Myometrial cell (primary cell): ENCODE measurements around the gene DDRGK1. TPM values are rescaled to one million over a fixed set of nuclear protein-coding genes. Genes with fewer than 3 reads are reported as not detected.

Experiments used
- total RNA-seq: library from RNA; depleted of rRNA; stranded (reverse); fragments of >200 nt; gene quantifications from 2 replicates; pipeline ENCODE4 v1.2.3, GENCODE V29; 2015

The DDRGK1 gene
- total RNA-seq, result 58.3 and 64.3 TPM in 2 replicates

DNA sequence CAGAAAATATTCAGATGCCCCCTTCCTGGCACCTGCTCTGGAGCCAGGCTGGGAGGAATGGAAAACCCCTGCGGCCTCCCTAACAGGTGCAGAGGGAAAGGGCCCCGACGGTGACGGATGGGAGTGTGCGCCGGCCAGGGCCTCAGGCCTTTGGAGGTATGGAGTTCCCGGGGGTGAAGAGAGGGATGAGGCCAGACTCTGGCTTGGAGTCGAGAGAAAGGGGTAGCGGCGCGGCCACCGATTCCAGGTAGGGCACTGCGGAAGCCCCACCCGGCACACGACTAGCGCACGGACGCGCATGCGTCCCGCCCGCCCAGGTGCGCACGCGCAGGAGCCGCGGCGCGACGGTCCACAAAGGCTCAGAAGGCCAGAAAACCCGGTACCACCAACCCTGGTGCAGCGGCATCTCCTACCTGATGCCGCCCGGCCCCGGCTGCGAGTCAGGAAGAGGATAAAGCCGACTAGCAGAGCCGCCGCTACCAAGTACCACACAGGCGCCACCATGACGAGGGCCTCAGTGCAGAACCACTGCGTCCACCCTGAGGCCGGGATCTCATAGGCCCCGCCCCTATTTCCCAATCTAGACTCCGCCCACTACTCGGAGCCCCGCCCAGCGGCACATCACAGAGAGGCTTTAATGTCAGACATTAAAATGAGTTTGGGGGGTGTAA is at the start of gene DDRGK1:
DDRGK1 (minus strand) TSS at position 559 of the 671 bp plus-strand sequence; CDS start at position 504, 55 bp downstream.

DNA sequence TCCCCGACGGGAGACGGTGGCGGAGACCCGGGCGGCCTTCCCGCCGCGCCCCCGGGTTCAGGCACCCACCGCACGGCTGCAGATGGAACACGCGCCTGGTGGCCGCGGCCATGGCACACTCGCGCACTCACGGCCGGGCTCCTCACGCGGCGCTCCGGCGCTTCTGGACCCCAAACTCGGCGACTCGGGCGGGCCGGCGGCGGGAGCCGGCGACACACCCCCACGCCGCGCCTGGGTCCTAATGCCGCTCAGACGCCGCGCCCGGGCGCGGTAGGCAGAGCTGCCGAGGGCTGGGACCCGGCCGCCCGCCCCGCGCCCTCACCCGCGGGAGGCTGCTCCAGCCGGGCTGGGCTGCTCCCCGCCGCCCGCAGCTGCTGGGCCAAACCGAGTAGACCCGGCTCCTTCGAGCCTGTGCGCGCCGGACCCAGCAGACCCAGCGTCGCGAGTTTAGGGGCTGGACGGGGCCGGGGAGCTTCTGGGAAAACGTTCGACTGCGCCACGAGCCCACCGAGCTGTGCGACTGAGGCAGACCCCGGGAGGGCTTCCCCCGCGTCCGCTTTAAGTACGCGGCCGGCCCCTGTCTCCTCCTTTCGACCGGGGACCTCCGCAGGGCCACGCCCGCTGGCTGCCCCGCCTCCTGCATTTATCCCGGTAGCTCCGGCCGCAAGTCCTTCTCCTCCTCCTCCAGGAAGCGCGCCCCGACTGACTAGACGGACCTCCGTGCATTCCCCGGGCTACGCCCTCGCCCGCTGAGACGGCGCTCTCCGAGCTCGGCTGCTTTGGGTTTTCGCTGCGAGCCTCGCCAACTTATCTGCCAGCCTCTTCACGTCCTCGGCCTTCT is 34.8 kb upstream of the DDRGK1 start, which contains the start of gene SLC4A11:
SLC4A11 (minus strand) TSS at position 165 of the 841 bp plus-strand sequence; CDS start at position 112, 53 bp downstream.

DNA sequence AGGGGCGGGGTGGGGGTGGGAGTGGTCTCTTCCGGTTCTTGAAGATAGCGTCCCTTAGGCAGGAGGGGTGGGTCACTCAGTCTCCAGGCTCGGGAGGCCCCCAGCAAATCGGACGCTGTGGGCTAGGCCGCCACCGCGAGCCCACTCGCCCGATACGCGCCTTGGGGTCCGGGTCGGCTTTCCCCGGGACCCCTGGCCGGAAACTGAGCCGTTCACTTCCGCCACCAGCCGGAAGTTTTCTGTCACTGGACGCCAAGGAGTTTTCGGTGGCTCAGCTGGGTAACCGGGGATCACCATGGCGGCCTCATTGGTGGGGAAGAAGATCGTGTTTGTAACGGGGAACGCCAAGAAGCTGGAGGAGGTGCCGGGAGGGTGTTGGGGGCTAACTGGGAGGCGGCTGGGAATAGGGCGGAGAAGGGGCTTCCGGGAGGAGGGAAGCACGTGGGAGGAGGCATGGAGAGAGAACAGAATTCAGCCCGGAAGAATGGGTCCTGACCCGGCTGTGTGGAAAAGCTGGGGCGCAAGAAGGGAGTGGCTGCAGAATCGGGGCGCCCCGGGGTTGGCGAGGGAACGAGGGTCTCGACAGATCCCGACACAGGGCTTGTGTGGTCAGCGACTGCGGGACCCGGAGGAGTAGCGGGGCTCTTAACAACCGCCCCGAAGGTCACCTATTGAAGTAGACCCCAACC is 4.9 kb upstream of the DDRGK1 start, which contains the start of gene ITPA:
ITPA (plus strand) TSS at position 242 of the 689 bp plus-strand sequence; CDS start at position 296, 54 bp downstream.

DNA sequence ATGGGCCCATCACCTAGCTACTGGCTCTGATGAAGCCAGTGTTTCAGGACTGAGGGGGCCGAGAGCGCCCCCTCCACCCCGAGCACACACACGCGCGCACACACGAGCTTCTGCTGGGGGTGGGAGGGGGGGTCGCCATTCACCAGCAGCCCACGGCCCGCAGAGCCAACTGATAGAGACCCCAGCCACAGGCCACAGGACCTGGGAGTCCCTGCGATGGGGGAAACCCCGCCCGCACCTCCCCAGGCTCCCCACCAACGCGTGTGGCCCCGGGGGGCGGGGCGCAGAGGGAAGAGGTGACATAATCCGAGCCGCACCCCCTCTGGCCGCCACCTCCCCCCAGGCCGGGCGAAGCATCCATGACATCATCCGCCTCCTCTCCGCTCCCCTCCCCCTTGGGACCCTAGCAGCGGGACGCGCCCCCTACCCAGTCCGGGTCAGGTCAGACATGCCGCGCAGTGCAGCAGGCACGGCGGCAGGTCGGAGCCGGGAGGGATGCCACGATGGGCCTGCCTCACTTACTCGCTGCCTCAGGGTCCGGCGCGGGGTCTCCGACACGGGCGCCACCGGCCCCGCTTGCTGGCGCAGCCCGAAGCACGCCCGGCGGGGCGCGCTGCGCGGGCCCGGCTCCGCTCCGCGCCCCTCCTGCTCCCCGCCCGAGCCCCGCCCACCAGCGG is 31.4 kb downstream of the DDRGK1 start, which contains the start of gene LZTS3:
LZTS3 (minus strand) TSS at position 617 of the 677 bp plus-strand sequence. CDS start 6,386 bp downstream, outside the sequence.

Other genes starting within 250 kb of the DDRGK1 start
- 0.35 TPM in 1 of 2 replicates, not detected in the other for gene GNRH2, start 161.1 kb downstream of the DDRGK1 start, total RNA-seq
- 52.6 and 59.1 TPM in 2 replicates for gene MRPS26, start 158.6 kb downstream of the DDRGK1 start, total RNA-seq
- gene OXT, start 133.1 kb downstream of the DDRGK1 start, total RNA-seq, result not detected in 2 replicates
- not detected in 2 replicates for gene AVP, start 120.0 kb downstream of the DDRGK1 start, total RNA-seq
- gene FASTKD5, start 44.8 kb downstream of the DDRGK1 start, total RNA-seq, result 8.9 and 12.2 TPM in 2 replicates
- gene UBOX5, start 44.8 kb downstream of the DDRGK1 start, total RNA-seq, result 4.0 and 4.1 TPM in 2 replicates
- gene LZTS3, start 31.1 kb downstream of the DDRGK1 start, total RNA-seq, result 4.0 and 8.3 TPM in 2 replicates
- 81.3 and 85.6 TPM in 2 replicates for gene ITPA, start 4.8 kb upstream of the DDRGK1 start, total RNA-seq
- gene SLC4A11, start 34.5 kb upstream of the DDRGK1 start, total RNA-seq, result 0.58 and 1.2 TPM in 2 replicates
- gene DNAAF9, start 203.0 kb upstream of the DDRGK1 start, total RNA-seq, result 9.8 and 12.2 TPM in 2 replicates